Neuron (in vitro differentiated cells): Measurements from ENCODE around the gene MED10.

Experiments
- H2AFZ ChIP-seq: one replicate; pipeline ENCODE4 v1.6.1; 2013; ENCODE audit warnings: low read depth, mild to moderate bottlenecking, inconsistent platforms, low read length, moderate library complexity
- H3K27me3 ChIP-seq: one replicate; pipeline ENCODE4 v1.6.1; 2013; ENCODE audit warnings: low read length; ENCODE audit not compliant: insufficient read depth
- H3K36me3 ChIP-seq: one replicate; pipeline ENCODE4 v1.6.1; 2013; ENCODE audit warnings: low read length; ENCODE audit not compliant: insufficient read depth
- H3K4me1 ChIP-seq: one replicate; pipeline ENCODE4 v1.6.1; 2013; ENCODE audit warnings: low read length; ENCODE audit not compliant: insufficient read depth
- H3K4me3 ChIP-seq: 2 replicates; pipeline ENCODE4 v1.5.1; 2013; ENCODE audit warnings: mild to moderate bottlenecking, low read length, moderate library complexity
- H3K9me3 ChIP-seq: one replicate; pipeline ENCODE4 v1.6.1; 2013; ENCODE audit warnings: low read length

The MED10 gene

DNA sequence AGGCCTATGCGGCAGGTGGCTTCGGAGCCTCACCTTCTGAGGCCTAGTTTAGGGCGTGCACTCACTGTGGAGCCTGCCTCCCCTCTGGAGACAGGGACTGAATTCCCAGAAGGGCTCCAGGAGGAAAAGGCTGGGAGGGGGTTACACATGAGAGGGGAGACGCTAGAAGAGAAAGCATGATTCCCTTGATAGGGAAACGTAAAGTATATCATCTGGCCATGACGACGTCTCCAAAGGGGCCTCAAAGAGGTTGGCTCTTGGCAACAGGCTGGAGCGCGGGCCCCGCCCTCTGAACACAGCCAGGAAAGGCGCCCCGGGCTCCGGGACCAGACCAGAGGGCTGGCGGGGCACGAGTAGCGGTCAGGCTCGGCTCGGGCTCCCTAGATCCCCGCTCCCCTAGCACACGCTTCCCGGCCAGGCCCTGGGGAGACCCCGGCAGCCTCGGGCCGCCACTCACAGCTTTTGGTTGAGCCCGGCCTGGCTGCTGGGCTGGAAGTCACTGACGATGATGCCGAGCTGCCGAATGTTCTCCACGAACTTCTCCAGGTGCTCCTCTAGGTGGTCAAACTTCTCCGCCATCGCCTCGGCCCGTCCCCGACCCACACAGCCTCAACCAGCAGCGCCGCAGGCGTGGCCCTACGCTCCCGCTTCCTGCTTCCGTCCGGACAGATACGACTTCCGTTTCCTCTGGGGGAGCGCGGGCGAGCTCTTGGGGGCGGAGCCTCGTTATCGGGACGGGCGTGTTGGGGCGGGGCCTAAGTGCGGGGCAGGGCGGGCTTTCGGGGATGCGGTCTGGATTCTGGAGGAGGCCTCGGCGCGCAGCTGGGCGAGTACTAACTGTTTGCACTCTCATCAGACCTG lies at the start of gene MED10:
MED10 (minus strand) TSS at position 643 of the 861 bp plus-strand sequence; CDS start at position 579, 64 bp downstream.
- Histone ChIP-seq H3K4me1 (peaks cover 12% of the 10 kb centered on the region), H3K9me3 (peaks cover 2% of the 10 kb centered on the region), H2AFZ (peak within 1 kb of the TSS; percentile 62), H3K27me3 (no peaks in the 10 kb centered on the region), H3K4me3 (peak within 1 kb of the TSS; percentile 54), H3K36me3 (peaks cover 31% of the 10 kb centered on the region)

DNA sequence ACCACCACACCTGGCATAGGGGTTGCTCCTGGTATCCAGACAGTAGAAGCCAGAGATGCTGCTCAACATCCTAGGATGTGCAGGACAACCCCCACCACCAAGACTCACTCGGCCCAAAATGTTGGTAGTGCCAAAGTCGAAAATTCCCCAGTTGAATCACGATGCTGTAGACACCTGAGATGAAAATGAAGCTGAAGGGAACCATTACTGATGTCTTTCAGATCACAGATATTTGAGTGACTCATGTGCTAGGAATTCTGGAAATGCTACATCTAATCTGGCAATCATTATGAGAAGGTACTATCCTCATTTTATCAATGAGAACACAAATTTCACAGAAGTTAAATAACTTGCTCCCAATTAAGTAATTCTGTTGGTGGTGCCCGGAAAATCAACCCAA lies 49.3 kb upstream of the MED10 start:
- Histone ChIP-seq H3K9me3 (no peaks in the 10 kb centered on the region), H3K27me3 (peaks cover 17% of the 10 kb centered on the region), H3K36me3 (no peaks in the 10 kb centered on the region), H3K4me1 (no peaks in the 10 kb centered on the region), H2AFZ (no peak overlapping the region), H3K4me3 (no peak overlapping the region)

GRCh38 chr5:6424700-6425099 lies 46.4 kb upstream of the MED10 start:
- Histone ChIP-seq H3K27me3 (peaks cover 15% of the 10 kb centered on the region), H3K4me3 (no peak overlapping the region), H3K9me3 (no peaks in the 10 kb centered on the region), H2AFZ (no peak overlapping the region), H3K4me1 (no peaks in the 10 kb centered on the region), H3K36me3 (no peaks in the 10 kb centered on the region)

DNA sequence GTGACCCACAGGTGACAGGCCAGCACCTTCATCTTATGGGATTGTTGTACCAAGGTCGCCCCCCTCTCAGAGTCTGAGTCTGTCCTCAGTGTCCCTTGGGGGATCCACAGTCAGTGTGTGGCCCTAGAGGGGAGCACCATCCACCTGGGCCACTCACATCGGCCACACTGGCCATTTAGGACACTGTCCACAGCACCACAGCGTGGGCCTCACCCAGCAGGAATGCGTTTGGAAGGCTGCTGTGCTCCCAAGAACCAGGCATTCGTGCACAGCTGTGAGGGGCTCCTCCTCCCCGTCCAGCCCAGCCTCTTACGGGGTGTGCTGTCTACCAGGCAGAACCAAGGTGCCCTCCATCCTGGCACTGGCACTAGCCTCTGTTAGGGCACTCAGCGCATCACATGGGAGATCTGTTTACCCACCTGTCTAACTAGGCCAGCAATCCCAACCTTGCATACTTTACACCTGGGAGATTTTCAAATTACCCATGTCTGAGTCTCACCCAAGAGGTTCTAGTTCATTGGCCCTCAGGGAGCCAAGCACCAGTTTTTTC lies 45.8 kb upstream of the MED10 start:
- H3K4me1 ChIP-seq = no peaks in the 10 kb centered on the region
- no peaks in the 10 kb centered on the region for H3K36me3 ChIP-seq
- H3K9me3 ChIP-seq = no peaks in the 10 kb centered on the region
- peaks cover 15% of the 10 kb centered on the region for H3K27me3 ChIP-seq
- no peak overlapping the region for H2AFZ ChIP-seq
- no peak overlapping the region for H3K4me3 ChIP-seq

GRCh38 chr5:6423327-6424109 lies 45.2 kb upstream of the MED10 start:
- Histone ChIP-seq H3K9me3 (no peaks in the 10 kb centered on the region), H2AFZ (no peak overlapping the region), H3K36me3 (no peaks in the 10 kb centered on the region), H3K27me3 (peaks cover 13% of the 10 kb centered on the region), H3K4me3 (no peak overlapping the region), H3K4me1 (no peaks in the 10 kb centered on the region)

- no peaks in the 10 kb centered on the region for H3K9me3 ChIP-seq
- H3K36me3 ChIP-seq = no peaks in the 10 kb centered on the region
- H3K4me3 ChIP-seq = no peak overlapping the region
- no peak overlapping the region for H2AFZ ChIP-seq
- no peaks in the 10 kb centered on the region for H3K4me1 ChIP-seq
- peaks cover 10% of the 10 kb centered on the region for H3K27me3 ChIP-seq
These were observed 41.0 kb upstream of the MED10 start for GRCh38 chr5:6419340-6419852.

GRCh38 chr5:6418679-6419276 lies 40.4 kb upstream of the MED10 start:
- Histone ChIP-seq H3K9me3 (no peaks in the 10 kb centered on the region), H3K4me3 (no peak overlapping the region), H3K36me3 (no peaks in the 10 kb centered on the region), H3K27me3 (peaks cover 10% of the 10 kb centered on the region), H2AFZ (no peak overlapping the region), H3K4me1 (no peaks in the 10 kb centered on the region)

- Histone ChIP-seq H3K4me1 (no peaks in the 10 kb centered on the region), H2AFZ (no peak overlapping the region), H3K27me3 (peaks cover 13% of the 10 kb centered on the region), H3K36me3 (no peaks in the 10 kb centered on the region), H3K9me3 (no peaks in the 10 kb centered on the region), H3K4me3 (no peak overlapping the region)
These were observed 39.3 kb upstream of the MED10 start for GRCh38 chr5:6417657-6418056.

GRCh38 chr5:6412811-6413210 lies 34.5 kb upstream of the MED10 start:
- no peak overlapping the region for H3K4me3 ChIP-seq
- no peaks in the 10 kb centered on the region for H3K4me1 ChIP-seq
- no peak overlapping the region for H2AFZ ChIP-seq
- H3K9me3 ChIP-seq = no peaks in the 10 kb centered on the region
- peaks cover 9% of the 10 kb centered on the region for H3K27me3 ChIP-seq
- no peaks in the 10 kb centered on the region for H3K36me3 ChIP-seq

- H3K4me3 ChIP-seq = no peak overlapping the region
- no peaks in the 10 kb centered on the region for H3K9me3 ChIP-seq
- H3K36me3 ChIP-seq = no peaks in the 10 kb centered on the region
- no peaks in the 10 kb centered on the region for H3K4me1 ChIP-seq
- peaks cover 9% of the 10 kb centered on the region for H3K27me3 ChIP-seq
- no peak overlapping the region for H2AFZ ChIP-seq
These were observed 32.8 kb upstream of the MED10 start for GRCh38 chr5:6411141-6411540.

- Histone ChIP-seq H2AFZ (no peak overlapping the region), H3K27me3 (peaks cover 9% of the 10 kb centered on the region), H3K4me1 (no peaks in the 10 kb centered on the region), H3K9me3 (no peaks in the 10 kb centered on the region), H3K4me3 (no peak overlapping the region), H3K36me3 (no peaks in the 10 kb centered on the region)
These were observed 32.1 kb upstream of the MED10 start for GRCh38 chr5:6410421-6410820.

DNA sequence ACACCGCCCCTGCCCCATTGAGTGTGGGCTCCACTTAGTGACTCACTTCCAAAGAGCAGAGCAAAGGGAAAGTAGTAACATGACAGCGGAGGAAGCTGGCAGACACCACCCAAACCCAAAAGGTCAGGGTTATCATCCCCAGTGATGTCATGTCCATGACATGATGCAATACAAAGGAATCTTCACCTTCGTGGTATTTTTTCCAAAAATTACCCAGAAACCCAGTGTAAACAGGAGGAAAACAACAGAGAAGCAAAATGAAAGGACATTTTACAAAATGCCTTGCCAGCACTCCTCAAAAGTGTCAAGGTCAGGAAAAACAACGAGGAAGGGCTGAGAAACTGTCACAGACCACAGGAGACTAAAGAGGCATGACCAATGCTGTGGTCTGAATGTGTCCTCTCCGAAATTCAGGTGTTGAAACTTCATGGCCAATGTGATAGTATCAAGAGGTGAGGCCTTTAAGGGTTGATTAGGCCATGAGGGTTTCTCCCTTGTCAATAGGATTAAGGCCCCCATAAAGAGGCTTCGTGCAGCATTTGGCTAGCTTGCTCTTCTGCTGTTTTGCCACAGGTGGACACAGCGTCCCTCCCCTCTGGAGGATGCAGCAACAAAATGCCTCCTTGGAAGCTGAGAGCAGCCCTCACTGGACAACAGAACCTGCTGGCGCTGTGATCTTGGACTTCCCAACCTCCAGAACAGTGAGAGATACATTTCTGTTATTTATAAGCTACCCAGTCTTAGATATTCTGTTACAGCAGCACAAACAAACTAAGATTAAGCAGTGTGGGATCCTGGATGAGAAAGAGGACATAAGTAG lies 30.5 kb upstream of the MED10 start:
- no peaks in the 10 kb centered on the region for H3K9me3 ChIP-seq
- H3K36me3 ChIP-seq = no peaks in the 10 kb centered on the region
- H3K4me3 ChIP-seq = no peak overlapping the region
- no peaks in the 10 kb centered on the region for H3K4me1 ChIP-seq
- peaks cover 9% of the 10 kb centered on the region for H3K27me3 ChIP-seq
- H2AFZ ChIP-seq = no peak overlapping the region
